Thyroid gland (tissue), 4 donors: ENCODE data around the gene STARD9.

Experiments
- CTCF ChIP-seq, 6 experiments: fragments of 200-600 bp in 3 of 6; fragments of 450-650 bp in 3 of 6; sonication (generic) in 3 of 6; IDR thresholded peaks; one replicate each; pipeline ENCODE4 v1.5.1; 2016 to 2019; ENCODE audit warnings: antibody characterized with exemption in 6 of 6, mild to moderate bottlenecking in 2 of 6, inconsistent platforms in 1 of 6, moderate library complexity in 1 of 6
- POLR2A ChIP-seq, 2 donors: fragments of 450-650 bp; IDR thresholded peaks; one replicate each; pipeline ENCODE4 v1.6.1; 2017; ENCODE audit warnings: antibody characterized with exemption in 2 of 2, mild to moderate bottlenecking in 2 of 2, moderate library complexity in 1 of 2

- TF ChIP-seq CTCF (IDR thresholded peaks at IDR 0.05) = no peak
- TF ChIP-seq POLR2A (IDR thresholded peaks at IDR 0.05) = no peak
Measured at GRCh38 chr15:42592716-42593115, 17.3 kb downstream of the STARD9 start.
